Mucosa of stomach (tissue), 1 donor: ENCODE measurements around the gene CHD6.

Experiments used
- H3K27me3 ChIP-seq: one replicate; pipeline ENCODE4 v1.7.0; 2013; ENCODE audit warnings: mild to moderate bottlenecking, low read length; ENCODE audit not compliant: control insufficient read depth, insufficient read depth
- H3K36me3 ChIP-seq: one replicate; pipeline ENCODE4 v1.7.0; 2013; ENCODE audit warnings: low read length; ENCODE audit not compliant: control insufficient read depth, insufficient read depth
- H3K4me1 ChIP-seq: one replicate; pipeline ENCODE4 v1.7.0; 2013; ENCODE audit warnings: mild to moderate bottlenecking, low read length; ENCODE audit not compliant: control insufficient read depth, insufficient read depth
- H3K4me3 ChIP-seq: one replicate; pipeline ENCODE4 v1.7.0; 2013; ENCODE audit warnings: low read length
- H3K9ac ChIP-seq: one replicate; pipeline ENCODE4 v1.7.0; 2013; ENCODE audit warnings: mild to moderate bottlenecking, low read length, moderate library complexity
- H3K9me3 ChIP-seq: one replicate; pipeline ENCODE4 v1.7.0; 2013; ENCODE audit warnings: mild to moderate bottlenecking, low read length, moderate library complexity; ENCODE audit not compliant: control insufficient read depth
- donor health status: Pancreatic carcinoma.

The CHD6 gene, protein sequence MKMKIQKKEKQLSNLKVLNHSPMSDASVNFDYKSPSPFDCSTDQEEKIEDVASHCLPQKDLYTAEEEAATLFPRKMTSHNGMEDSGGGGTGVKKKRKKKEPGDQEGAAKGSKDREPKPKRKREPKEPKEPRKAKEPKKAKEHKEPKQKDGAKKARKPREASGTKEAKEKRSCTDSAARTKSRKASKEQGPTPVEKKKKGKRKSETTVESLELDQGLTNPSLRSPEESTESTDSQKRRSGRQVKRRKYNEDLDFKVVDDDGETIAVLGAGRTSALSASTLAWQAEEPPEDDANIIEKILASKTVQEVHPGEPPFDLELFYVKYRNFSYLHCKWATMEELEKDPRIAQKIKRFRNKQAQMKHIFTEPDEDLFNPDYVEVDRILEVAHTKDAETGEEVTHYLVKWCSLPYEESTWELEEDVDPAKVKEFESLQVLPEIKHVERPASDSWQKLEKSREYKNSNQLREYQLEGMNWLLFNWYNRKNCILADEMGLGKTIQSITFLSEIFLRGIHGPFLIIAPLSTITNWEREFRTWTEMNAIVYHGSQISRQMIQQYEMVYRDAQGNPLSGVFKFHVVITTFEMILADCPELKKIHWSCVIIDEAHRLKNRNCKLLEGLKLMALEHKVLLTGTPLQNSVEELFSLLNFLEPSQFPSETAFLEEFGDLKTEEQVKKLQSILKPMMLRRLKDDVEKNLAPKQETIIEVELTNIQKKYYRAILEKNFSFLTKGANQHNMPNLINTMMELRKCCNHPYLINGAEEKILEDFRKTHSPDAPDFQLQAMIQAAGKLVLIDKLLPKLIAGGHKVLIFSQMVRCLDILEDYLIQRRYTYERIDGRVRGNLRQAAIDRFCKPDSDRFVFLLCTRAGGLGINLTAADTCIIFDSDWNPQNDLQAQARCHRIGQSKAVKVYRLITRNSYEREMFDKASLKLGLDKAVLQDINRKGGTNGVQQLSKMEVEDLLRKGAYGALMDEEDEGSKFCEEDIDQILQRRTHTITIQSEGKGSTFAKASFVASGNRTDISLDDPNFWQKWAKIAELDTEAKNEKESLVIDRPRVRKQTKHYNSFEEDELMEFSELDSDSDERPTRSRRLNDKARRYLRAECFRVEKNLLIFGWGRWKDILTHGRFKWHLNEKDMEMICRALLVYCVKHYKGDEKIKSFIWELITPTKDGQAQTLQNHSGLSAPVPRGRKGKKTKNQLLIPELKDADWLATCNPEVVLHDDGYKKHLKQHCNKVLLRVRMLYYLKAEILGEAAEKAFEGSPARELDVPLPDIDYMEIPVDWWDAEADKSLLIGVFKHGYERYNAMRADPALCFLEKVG (N-terminal part only)

DNA sequence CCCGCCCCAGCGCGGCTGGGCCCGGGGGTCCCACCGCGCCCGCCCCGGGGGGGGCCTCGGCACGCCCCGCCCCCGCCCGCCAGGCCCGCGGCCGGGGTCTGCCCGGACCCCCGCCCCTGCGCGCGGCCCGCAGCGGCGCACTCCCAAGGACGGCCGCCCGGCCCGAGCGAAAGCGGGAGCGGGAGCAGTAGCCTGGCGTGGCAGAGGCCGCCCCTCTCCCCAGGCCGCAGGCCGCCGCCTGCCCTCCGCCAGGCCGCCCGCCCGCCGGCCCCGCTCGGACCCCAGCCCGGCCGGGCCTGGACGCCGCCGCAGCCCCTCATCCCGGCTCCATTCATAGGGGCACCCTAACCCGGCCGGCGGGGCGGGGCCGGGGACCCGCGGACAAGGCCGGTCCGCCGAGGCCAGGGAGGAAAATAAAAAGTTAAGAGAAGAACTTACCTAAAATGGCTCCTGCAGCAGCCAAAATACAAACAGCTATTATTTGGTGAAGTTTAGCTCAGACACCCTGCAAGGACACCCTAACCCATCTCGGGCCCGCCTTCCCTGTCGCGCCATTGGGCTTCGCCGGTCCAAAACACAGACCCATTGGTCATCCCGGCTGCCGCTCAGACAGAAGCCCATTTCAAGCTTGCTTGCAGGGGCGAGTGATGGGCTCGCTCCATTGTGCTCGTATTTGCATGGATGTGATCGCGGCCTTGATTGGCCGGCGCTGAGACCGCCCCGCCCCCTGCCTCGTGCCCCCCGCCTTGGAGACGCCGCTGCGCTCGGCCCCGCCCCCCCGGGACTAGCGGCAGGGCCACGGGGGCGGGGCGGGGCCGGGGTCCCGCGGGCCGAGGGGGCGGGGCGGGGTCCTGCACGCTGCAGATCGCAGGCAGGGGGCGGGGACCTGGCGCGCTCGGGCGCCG is at the start of gene CHD6:
Gene CHD6 (minus strand): TSS at position 476 of the 905 bp plus-strand sequence. CDS start 67,040 bp downstream, outside the sequence.
- peak within 1 kb of the TSS; percentile 45 for H3K9ac ChIP-seq
- no peaks in the 10 kb centered on the region for H3K36me3 ChIP-seq
- H3K4me1 ChIP-seq: peaks cover 10% of the 10 kb centered on the region
- H3K4me3 ChIP-seq: peak within 1 kb of the TSS; percentile 61
- H3K9me3 ChIP-seq: no peaks in the 10 kb centered on the region
- no peaks in the 10 kb centered on the region for H3K27me3 ChIP-seq

DNA sequence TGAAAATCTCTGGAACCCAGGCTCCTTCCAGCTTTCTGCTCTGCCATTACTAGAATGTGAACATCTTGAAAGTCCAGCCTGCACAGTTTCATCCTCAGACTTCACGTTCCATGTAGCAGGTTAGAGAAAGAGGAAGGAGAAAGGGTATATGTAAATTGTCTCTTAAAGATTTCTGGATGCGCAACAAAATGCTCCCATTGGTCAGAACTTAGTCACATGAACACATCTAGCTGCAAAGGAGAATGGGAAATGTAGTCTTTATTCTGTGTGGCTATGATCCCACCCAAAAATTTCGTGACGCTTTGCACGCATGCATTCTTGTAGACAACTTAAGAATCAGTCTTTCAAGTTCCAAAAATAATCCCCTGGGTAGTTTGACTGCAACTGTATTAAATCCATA is 46.4 kb upstream of the CHD6 start:
- H3K9ac ChIP-seq: no peak overlapping the region
- no peak overlapping the region for H3K4me3 ChIP-seq
- H3K36me3 ChIP-seq: no peaks in the 10 kb centered on the region
- H3K9me3 ChIP-seq: no peaks in the 10 kb centered on the region
- H3K4me1 ChIP-seq: no peaks in the 10 kb centered on the region
- no peaks in the 10 kb centered on the region for H3K27me3 ChIP-seq

DNA sequence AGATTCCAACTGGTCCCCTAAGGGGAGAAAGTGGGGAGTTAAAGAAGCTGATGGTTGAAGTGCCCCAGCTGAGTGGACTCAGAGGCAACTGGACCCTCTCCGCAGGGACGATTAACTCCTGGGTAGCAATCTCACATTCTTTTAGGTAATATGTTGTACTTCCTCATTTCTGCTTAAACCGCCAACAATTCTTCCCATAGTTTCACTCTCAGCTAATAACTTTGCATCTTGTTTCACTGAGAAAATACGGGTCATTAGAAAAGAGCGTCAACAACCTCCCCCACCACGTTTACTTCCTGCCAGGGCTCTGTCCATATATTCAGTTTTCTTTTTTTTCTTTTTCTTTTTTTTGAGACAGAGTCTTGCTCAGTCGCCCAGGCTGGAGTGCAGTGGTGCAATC is 39.5 kb upstream of the CHD6 start:
- Histone ChIP-seq H3K4me3 (no peak overlapping the region), H3K27me3 (no peaks in the 10 kb centered on the region), H3K9me3 (no peaks in the 10 kb centered on the region), H3K9ac (no peak overlapping the region), H3K36me3 (no peaks in the 10 kb centered on the region), H3K4me1 (no peaks in the 10 kb centered on the region)

DNA sequence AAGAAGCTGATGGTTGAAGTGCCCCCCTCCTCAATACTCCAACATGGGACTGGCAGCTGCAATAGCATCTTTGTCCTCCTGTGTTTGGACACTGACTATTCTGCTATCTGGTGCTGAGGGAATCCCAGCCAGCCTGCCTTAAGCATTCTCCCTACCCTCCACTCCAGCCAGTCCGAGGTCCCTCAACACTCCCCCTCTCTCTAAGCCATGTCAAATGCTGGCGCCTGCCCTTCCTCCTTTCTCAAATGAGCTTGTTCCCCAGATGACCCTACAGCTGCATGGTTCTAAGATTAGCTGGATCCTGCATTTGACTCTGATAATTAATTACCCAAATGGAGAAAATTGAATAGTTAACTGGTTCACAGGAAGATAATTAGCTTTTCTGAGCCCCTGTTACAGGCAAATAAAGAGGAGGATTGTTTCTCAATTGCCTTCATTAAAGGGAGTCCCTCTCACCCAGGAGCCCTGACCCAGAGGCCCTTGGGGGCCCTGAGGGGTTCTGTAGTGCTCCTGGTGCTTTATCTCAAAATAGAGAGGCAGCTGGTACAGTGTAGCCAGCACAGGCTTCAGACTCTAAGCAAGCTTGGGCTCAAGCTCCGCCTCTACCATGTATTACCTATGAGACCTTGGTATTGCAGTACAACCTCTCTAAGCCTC is 37.9 kb upstream of the CHD6 start:
- Histone ChIP-seq H3K36me3 (no peaks in the 10 kb centered on the region), H3K4me1 (peaks cover 12% of the 10 kb centered on the region), H3K27me3 (no peaks in the 10 kb centered on the region), H3K4me3 (no peak overlapping the region), H3K9me3 (no peaks in the 10 kb centered on the region), H3K9ac (no peak overlapping the region)

DNA sequence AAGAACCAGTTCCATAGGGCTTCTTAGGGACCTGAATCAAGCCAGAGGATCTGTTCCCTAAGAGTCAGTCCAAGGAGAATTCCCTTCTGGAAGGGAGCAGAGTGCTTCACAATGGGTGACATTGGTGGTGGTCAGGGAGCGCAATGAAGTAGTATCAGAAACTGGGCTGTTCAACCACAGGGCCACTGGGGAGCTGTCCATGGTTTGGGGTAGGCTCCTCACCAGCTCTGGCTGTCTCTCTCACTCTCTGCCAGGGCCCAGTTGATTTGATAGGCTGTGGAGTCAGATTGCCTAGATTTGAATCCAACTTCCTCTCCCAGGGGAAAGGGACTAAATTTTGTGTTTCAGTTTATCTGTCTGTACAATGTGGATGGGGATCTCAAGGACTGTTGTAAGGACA is 36.7 kb upstream of the CHD6 start:
- Histone ChIP-seq H3K4me3 (no peak overlapping the region), H3K4me1 (peaks cover 19% of the 10 kb centered on the region), H3K27me3 (no peaks in the 10 kb centered on the region), H3K36me3 (no peaks in the 10 kb centered on the region), H3K9me3 (no peaks in the 10 kb centered on the region), H3K9ac (no peak overlapping the region)

DNA sequence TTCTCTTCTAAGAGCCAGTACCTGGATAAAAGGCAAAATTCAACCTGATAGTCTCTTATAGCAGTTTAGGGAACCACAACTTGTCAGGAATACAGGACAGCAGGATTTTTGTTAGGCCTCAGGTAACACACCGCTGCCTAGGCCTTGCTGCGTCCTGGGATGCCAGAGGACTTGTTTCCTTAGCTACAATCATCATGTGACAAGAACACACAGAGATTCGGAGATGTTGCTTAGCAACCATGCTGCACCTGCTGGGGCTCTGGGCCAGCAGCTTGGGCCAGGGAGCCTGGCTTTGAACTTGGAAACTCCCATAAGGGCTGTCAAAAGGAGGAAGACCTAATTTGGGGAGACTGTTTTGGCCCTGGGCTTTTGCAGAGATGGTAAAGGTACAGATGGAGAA is 36.1 kb upstream of the CHD6 start:
- Histone ChIP-seq H3K36me3 (no peaks in the 10 kb centered on the region), H3K4me3 (no peak overlapping the region), H3K9me3 (no peaks in the 10 kb centered on the region), H3K9ac (no peak overlapping the region), H3K4me1 (peaks cover 25% of the 10 kb centered on the region), H3K27me3 (no peaks in the 10 kb centered on the region)

DNA sequence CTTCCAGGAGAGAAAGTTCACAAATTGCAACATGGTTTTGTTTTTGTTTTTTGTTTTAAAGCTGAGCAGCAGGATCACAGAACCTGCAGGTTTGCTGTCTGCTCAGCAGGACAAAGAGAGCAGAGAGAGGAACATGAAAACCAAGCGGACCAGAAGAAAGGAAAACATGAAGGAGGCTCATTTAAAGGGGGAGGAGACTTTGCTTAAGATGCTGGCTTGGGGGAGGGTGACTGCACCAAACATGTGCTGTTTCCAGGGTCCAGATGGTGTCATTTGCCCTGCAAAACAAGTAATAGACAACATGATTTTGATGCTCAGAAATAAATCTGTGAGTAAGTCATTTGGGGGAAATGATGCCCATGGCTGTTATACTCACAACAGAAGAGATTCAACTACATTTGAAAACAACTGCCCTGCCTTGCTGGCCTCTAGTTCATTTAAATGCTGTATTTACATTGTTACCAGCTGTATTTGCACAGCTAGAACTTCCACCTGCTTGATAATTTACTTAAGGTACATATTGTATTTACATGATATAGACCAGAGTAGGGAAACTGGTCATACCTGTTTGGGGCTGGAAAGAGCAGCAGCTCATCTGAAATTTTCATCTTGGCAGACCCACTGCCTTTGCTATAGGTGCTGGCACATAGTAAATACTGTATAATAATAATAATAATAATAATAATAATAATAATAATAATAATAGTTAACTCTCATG is 32.2 kb upstream of the CHD6 start:
- H3K27me3 ChIP-seq: no peaks in the 10 kb centered on the region
- no peaks in the 10 kb centered on the region for H3K9me3 ChIP-seq
- H3K4me3 ChIP-seq: no peak overlapping the region
- no peak overlapping the region for H3K9ac ChIP-seq
- peaks cover 33% of the 10 kb centered on the region for H3K4me1 ChIP-seq
- no peaks in the 10 kb centered on the region for H3K36me3 ChIP-seq

DNA sequence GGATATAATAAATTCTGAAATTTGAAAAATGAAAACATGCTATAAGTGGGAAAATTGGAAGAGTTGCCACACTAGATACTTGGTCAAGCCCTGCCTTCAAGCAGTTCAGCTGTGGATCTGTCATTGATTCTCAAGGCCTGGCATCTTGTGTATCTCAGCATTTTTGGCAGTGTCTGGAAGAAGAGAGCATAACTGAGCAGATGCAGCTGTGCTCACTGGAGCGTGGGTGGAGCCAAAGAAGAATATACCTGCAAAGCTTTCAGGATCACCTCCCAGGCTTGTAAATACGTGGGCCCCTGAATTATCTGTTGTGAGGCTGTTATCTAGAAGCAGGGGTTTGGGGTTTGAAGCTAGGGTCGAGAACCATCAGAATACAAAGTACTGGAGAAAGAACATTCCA is 31.3 kb upstream of the CHD6 start:
- Histone ChIP-seq H3K4me1 (peaks cover 34% of the 10 kb centered on the region), H3K9ac (no peak overlapping the region), H3K27me3 (no peaks in the 10 kb centered on the region), H3K4me3 (no peak overlapping the region), H3K36me3 (no peaks in the 10 kb centered on the region), H3K9me3 (no peaks in the 10 kb centered on the region)

DNA sequence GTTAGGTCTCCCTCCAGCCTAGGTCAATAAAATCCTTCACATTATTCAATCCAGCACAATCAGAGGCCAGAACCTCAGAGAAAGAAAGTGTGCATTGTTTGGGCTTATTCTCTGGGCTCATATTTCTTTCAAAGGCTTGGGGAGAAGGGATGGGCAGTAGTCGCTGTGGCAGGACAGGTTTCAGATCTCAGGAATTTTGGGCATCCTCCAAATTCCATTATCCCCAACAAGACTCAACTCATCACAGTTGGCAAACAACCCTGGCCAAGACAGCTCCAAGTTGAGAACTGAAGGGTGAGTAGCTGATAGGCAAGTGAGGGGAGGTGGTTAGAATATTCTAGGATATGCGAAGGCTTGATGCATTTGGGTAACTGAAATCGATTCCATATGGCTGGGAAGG is 27.2 kb upstream of the CHD6 start:
- H3K9ac ChIP-seq: no peak overlapping the region
- no peaks in the 10 kb centered on the region for H3K9me3 ChIP-seq
- no peaks in the 10 kb centered on the region for H3K36me3 ChIP-seq
- H3K27me3 ChIP-seq: no peaks in the 10 kb centered on the region
- H3K4me1 ChIP-seq: peaks cover 35% of the 10 kb centered on the region
- no peak overlapping the region for H3K4me3 ChIP-seq

DNA sequence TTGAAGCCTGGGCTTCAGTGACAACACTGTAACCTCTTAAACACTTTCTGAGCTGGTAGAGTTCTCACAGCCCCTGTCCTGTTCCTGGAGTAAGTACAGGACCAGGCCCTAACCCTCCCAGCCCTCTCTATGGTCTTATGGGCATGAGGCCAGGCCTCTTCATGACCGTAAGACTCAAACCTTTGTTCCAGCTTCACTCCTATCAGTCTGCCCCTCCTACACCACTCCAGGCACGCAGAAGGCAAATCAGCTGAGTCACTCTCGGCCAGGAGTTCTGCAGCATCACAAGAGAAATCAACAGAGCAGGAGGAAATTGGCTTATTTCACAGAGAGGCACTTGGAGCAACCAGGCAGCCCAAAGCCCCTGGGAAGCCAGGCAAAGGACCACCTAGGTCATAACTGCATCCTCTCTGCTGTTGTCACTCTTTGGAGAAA is 25.3 kb upstream of the CHD6 start:
- H3K4me1 ChIP-seq: peaks cover 17% of the 10 kb centered on the region
- no peaks in the 10 kb centered on the region for H3K36me3 ChIP-seq
- no peak overlapping the region for H3K4me3 ChIP-seq
- H3K27me3 ChIP-seq: no peaks in the 10 kb centered on the region
- H3K9me3 ChIP-seq: no peaks in the 10 kb centered on the region
- no peak overlapping the region for H3K9ac ChIP-seq
